HG02884 (cell line): Measurements from ENCODE around the gene IL16.
"Not testable (repeated sequence)": the region's sequence is repeated elsewhere in the genome, so short reads cannot be mapped to it uniquely, and the experiment has no call there.

Experiments
- ATAC-seq: cut with Tn5 transposase; IDR thresholded peaks from one replicate; pipeline ENCODE4 v1.9.1; 2021; ENCODE audit warnings: mild to moderate bottlenecking, moderate library complexity; ENCODE audit not compliant: unreplicated experiment

IL16 gene

DNA sequence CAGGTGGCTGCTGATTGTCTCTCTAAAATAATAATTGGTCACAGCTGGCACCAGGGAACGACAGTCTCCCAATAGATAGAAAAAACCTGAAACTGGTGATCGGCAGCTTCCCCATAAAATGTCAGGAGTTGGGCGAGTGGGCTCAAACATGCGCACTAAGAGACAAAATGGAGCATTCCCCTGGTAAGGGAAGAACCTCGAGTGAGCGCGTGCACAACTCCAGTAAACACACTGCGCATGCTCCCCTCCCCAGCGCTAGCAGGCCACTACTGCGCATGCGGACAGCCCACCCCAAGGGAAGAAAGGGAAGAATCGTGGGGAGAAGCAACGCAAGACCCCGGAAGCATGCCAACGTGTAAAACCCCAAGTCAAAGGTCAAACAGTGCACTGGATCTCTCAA lies 134.9 kb downstream of the IL16 start:
- no peak for ATAC-seq

DNA sequence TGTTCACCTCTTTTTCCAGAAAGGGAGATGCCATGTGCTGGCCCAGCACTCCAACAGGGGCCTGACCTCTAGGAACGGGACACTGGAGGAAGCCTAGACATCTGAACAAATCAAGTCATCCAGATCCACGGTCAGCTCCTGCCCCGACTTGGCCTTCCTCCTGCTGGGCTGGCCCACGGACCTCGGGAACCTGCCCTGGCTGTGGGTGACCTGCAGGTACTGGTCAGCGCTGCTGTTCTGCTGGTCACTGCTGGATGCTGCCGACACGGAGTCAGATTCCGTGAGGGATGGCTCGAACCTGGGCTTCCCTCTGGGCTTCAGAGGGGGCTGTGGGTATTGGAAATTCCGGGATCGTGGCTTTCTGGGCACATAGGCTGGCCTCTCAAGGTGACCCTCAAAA lies 135.6 kb downstream of the IL16 start:
- ATAC-seq, result no peak

- ATAC-seq, result no peak
Measured at GRCh38 chr15:81333363-81333762, 136.7 kb downstream of the IL16 start.

GRCh38 chr15:81334768-81335435 lies 138.2 kb downstream of the IL16 start:
- no peak for ATAC-seq

DNA sequence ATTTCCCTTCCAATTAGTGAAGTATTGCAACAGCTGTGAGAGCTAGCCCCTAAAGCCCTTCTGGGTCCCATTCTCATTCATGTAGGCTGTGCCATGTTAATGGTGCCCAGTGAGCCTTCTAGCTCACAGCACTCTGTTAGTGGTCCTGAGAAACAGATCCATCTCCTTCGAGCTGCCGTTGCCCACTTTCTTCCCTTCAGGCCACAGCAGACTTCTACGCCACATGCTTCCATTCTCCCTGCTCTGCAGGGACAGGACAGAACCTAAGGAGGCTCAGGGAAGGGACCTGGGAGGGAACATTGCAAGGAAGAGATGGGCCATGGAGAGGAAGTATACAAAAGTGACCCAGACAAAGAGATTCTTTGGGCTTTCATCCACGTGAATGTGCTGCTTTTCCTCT lies 139.0 kb downstream of the IL16 start:
- ATAC-seq, result no peak

GRCh38 chr15:81336568-81336967 lies 139.9 kb downstream of the IL16 start:
- ATAC-seq, result no peak

GRCh38 chr15:81337241-81337640 lies 140.6 kb downstream of the IL16 start:
- no peak for ATAC-seq

- no peak for ATAC-seq
Measured at GRCh38 chr15:81337713-81338157, 141.1 kb downstream of the IL16 start.

DNA sequence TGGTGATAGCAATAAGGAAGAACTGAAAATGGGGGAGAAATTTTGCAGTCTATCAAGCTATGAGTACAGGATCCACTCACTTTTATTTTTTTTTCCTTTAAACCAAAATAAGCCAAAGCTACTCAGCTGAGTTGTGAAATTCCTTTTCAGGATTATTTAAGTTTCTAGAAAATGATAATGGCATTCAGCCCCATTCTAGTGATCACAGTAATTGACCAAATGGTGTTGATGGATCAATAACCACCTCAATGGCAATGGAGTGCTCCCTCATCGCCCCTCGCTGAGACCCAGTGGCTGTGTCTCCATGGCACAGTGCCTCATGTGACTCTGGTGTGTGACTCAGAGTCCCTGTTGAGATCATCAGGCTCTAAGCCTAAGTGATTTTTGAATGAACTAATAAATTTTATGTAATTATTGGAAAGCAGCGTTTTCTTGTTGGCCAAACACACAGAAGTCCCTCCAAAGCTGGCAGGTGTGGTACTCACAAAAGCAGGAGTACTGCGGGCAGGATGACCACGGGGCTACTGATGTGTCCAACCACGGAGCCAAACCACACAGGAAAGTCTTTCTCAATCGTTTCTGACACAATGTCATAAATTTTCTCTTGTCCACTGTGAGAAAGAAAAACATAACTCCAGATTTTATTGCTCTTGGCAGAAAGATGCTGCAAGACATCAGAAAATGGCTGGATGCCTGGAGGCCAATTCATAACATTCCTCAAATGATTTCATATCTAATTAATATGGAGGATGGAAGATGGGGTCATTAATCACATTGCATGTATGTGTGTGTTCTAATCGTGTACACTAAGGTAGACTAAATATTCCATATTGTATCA lies 141.7 kb downstream of the IL16 start:
- ATAC-seq, result no peak

- no peak for ATAC-seq
Measured at GRCh38 chr15:81339321-81339720, 142.6 kb downstream of the IL16 start.

GRCh38 chr15:81339851-81340250 lies 143.2 kb downstream of the IL16 start:
- ATAC-seq, result no peak

GRCh38 chr15:81341351-81341750 lies 144.7 kb downstream of the IL16 start:
- no peak for ATAC-seq

DNA sequence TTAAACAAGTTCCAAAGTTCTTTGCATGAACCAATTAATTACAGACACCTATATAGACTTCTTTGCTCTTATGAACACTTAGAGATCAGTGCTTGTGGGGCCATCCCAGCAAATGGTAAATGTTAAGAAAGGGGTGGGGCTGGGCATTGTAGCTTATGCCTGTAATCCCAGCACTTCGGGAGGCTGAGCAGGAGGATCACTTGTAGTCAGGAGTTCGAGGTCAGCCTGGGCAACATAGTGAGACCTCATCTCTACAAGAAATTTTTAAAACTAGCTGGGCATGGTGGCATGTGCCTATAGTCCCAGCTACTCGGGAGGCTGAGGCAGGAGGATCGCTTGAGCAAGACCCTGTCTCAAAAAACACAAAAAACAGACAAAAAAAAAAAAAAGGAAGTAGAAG lies 146.7 kb downstream of the IL16 start:
- ATAC-seq, result no peak

DNA sequence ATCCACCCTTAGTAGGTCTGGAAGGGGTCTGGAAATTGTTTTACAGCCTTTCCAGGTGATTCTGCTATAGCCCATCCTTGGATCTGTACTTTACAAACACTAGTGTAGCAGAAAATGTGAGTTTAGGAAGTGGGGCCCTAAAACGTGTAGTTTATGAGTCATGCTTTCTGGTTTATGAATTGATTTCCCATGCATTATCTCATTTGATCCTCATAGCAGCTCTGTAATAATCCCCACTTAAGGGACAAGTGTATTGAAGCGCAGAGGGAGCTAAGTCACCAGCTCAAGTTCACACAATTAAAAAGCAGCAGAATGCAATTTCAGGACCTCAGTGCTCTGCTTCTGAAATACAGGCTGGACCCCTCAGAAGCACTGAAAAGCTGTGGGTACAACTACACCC lies 149.9 kb downstream of the IL16 start:
- ATAC-seq, result no peak

GRCh38 chr15:81347910-81348309 lies 151.2 kb downstream of the IL16 start:
- no peak for ATAC-seq

GRCh38 chr15:81348691-81349090 lies 152.0 kb downstream of the IL16 start:
- not testable (repeated sequence) for ATAC-seq

DNA sequence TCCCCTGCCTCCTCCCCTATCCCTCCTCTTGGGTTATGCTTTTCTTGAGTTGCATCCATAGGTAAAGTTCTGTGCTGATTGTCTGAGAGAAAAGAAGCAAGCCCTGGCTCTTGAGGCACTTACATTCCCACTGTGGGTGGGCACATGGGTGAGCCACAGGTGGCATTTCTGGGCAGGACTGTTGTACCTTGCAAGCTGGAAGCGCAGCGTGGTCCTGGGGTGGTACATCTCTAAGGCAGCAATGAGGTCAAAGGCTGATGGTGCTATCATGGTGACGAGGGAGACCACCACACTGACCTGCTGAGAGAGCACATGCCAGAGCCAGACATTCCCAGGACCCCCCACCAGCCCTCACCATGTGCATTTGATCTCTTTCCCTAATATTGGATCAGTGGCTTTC lies 152.6 kb downstream of the IL16 start:
- no peak for ATAC-seq

DNA sequence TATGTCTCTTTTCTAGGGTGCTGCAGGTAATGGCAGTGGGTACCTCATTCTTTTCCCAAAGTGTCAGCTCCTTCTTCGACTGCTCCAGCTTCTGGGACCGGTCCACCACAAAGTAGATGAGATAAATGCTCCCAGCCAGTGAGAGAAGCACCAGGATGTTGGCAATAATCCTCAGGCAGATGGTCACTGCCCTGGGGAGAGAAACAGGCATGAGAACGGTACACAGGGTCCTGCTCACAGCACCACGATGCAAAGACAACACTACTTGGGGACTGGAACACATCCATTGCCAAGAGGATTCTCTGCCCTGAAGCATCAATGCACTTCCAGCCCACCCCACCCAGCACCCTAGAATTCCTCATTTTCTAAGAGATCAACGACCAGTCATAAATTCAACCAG lies 155.0 kb downstream of the IL16 start:
- ATAC-seq, result no peak

GRCh38 chr15:81356252-81356651 lies 159.6 kb downstream of the IL16 start:
- ATAC-seq, result no peak

DNA sequence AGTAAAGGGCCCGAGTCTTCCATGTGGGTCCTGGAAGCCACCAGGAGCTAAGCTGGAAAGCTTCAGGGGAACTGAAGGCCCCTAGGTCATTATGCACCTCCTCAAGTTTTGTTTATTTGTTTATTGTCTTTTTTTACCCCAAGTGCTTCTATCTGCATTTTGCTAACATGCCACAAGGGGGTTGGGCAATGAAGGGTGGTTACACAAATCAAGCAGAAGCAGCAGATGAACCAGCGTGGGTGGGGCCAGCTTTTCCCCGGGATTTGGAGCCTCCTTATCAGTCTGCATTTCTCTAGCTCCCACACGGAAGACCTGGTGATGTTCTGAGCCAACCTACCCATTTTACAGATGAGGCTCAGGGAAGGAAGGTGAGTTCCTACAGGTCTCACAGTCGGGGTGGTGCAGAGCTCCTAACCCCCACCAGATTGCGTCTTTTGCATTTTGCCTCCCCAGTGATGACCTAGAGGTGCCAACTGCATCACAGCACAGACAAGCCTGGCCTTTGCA lies 160.6 kb downstream of the IL16 start:
- ATAC-seq, result no peak

- ATAC-seq, result no peak
Measured at GRCh38 chr15:81358248-81358647, 161.6 kb downstream of the IL16 start.

GRCh38 chr15:81360491-81360890 lies 163.8 kb downstream of the IL16 start:
- ATAC-seq, result no peak
